PC-3 (cell line): ENCODE results near the gene CDKN2B-AS1. TPM values are rescaled to one million over a fixed set of nuclear protein-coding genes. Genes with fewer than 3 reads are reported as not detected.

Experiments
- ATAC-seq: fragments of 200-7000 bp; cut with Tn5 transposase; 2 replicates; pipeline ENCODE4 v1.9.1; 2020; ENCODE audit warnings: mild to moderate bottlenecking, moderate library complexity
- BruUV-seq: library from RNA; stranded (reverse); fragments of 400-500 nt; replicated peaks from 2 replicates; lab custom pipeline; 2021; lab: Mats Ljungman, UMichigan
- CTCF ChIA-PET: fragments of 300-600 bp; sonication (Branson Sonifier 250); formaldehyde crosslinking; loops from one replicate; lab custom pipeline; 2022; ENCODE audit warnings: antibody characterized with exemption; lab: Charles Lee
- POLR2A ChIA-PET: fragments of 300-600 bp; sonication (Branson Sonifier 250); formaldehyde crosslinking; loops from one replicate; lab custom pipeline; 2022; ENCODE audit warnings: antibody characterized with exemption; ENCODE audit not compliant: unreplicated experiment; lab: Charles Lee
- DNase-seq: peaks from one replicate; pipeline ENCODE4 v3.0.0-alpha.2; 2015
- H2AFZ ChIP-seq: fragments of 300-600 bp; sonication (generic); 2 replicates; pipeline ENCODE4 v1.6.0; 2016; ENCODE audit warnings: antibody characterized with exemption, low read length
- H3F3A ChIP-seq: fragments of 300-600 bp; sonication (generic); one replicate; pipeline ENCODE4 v1.6.0; 2017; ENCODE audit warnings: antibody characterized with exemption, low read length, control low read depth, mild to moderate bottlenecking; ENCODE audit not compliant: unreplicated experiment
- H3K27ac ChIP-seq: fragments of 300-600 bp; sonication (generic); 2 replicates; pipeline ENCODE4 v1.5.1; 2016; ENCODE audit warnings: mild to moderate bottlenecking, low read length
- H3K27me3 ChIP-seq: fragments of 300-600 bp; sonication (generic); 2 replicates; pipeline ENCODE4 v1.6.1; 2016; ENCODE audit warnings: low read length, mixed read lengths
- H3K36me3 ChIP-seq: fragments of 300-600 bp; sonication (generic); 2 replicates; pipeline ENCODE4 v1.6.1; 2016; ENCODE audit warnings: low read depth, mixed run types, low read length, mixed read lengths
- H3K4me1 ChIP-seq: fragments of 300-600 bp; sonication (generic); 2 replicates; pipeline ENCODE4 v1.5.1; 2016; ENCODE audit warnings: low read length; ENCODE audit not compliant: insufficient read depth
- H3K4me2 ChIP-seq: fragments of 300-600 bp; sonication (generic); 2 replicates; pipeline ENCODE4 v1.6.0; 2016; ENCODE audit warnings: low read length
- H3K4me3 ChIP-seq: fragments of 300-600 bp; sonication (generic); 2 replicates; pipeline ENCODE4 v1.5.1; 2016; ENCODE audit warnings: mild to moderate bottlenecking, low read length, mixed read lengths
- H3K79me2 ChIP-seq: fragments of 300-600 bp; sonication (generic); 2 replicates; pipeline ENCODE4 v1.6.1; 2017; ENCODE audit warnings: low read length, mixed read lengths
- H3K9ac ChIP-seq: fragments of 300-600 bp; sonication (generic); 2 replicates; pipeline ENCODE4 v1.6.0; 2016; ENCODE audit warnings: mild to moderate bottlenecking, low read length
- H3K9me2 ChIP-seq: fragments of 300-600 bp; sonication (generic); replicated peaks from 2 replicates; pipeline ENCODE4 v1.6.1; 2016; ENCODE audit warnings: mixed run types, low read length, mixed read lengths
- H3K9me3 ChIP-seq: fragments of 300-600 bp; sonication (generic); 2 replicates; pipeline ENCODE4 v1.6.1; 2016; ENCODE audit warnings: low read length, mixed read lengths
- H4K20me1 ChIP-seq: fragments of 300-600 bp; sonication (generic); 2 replicates; pipeline ENCODE4 v1.6.1; 2016; ENCODE audit warnings: low read length, mixed read lengths
- EZH2 ChIP-seq: fragments of 300-600 bp; sonication (generic); IDR thresholded peaks from one replicate; pipeline ENCODE4 v1.6.1; 2017; ENCODE audit warnings: antibody characterized with exemption, mild to moderate bottlenecking, low read length; ENCODE audit not compliant: unreplicated experiment
- EZH2phosphoT487 ChIP-seq: fragments of 300-600 bp; sonication (generic); IDR thresholded peaks from 2 replicates; pipeline ENCODE4 v1.6.1; 2018; ENCODE audit warnings: mild to moderate bottlenecking, antibody characterized with exemption, low read length, borderline replicate concordance
- intact Hi-C: fragments of 100-400 bp; cut with micrococcal nuclease; formaldehyde crosslinking; loops from 2 replicates; pipeline ENCODE4 v1.9.0; 2023
- total RNA-seq: library from RNA; depleted of rRNA; stranded (reverse); fragments of >200 nt; gene quantifications from 2 replicates; pipeline ENCODE4 v1.2.3, GENCODE V29; 2014
- TF ChIP-seq, protein P1 (sequence below): fragments of 300-600 bp; sonication (generic); conservative IDR thresholded peaks from 2 replicates; pipeline ENCODE4 v1.5.1; 2017; ENCODE audit warnings: antibody characterized with exemption, low read depth, mild to moderate bottlenecking, low read length

CDKN2B-AS1 gene
- total RNA-seq, 1 experiment from 2014 or later = 2.0 TPM

GRCh38 chr9:22147813-22148527 is 153.4 kb downstream of the CDKN2B-AS1 start:
- no peaks in the 10 kb centered on the region for H3K27me3 ChIP-seq
- no peaks in the 10 kb centered on the region for H3K36me3 ChIP-seq
- BruUV-seq = TSS peak; percentile 80
- no peak for TF ChIP-seq EZH2
- TF ChIP-seq, protein P1, sequence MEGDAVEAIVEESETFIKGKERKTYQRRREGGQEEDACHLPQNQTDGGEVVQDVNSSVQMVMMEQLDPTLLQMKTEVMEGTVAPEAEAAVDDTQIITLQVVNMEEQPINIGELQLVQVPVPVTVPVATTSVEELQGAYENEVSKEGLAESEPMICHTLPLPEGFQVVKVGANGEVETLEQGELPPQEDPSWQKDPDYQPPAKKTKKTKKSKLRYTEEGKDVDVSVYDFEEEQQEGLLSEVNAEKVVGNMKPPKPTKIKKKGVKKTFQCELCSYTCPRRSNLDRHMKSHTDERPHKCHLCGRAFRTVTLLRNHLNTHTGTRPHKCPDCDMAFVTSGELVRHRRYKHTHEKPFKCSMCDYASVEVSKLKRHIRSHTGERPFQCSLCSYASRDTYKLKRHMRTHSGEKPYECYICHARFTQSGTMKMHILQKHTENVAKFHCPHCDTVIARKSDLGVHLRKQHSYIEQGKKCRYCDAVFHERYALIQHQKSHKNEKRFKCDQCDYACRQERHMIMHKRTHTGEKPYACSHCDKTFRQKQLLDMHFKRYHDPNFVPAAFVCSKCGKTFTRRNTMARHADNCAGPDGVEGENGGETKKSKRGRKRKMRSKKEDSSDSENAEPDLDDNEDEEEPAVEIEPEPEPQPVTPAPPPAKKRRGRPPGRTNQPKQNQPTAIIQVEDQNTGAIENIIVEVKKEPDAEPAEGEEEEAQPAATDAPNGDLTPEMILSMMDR = no peak
- no peak for TF ChIP-seq EZH2phosphoT487
- peaks cover 42% of the 10 kb centered on the region for H3K4me1 ChIP-seq
- H3K27ac ChIP-seq = peak overlapping the region; percentile 91
- H3K9me2 ChIP-seq = no peaks in the 10 kb centered on the region
- peak overlapping the region; percentile 53 for H3K4me2 ChIP-seq
- ChIA-PET POLR2A (no interaction called here), CTCF (no interaction called here)
- no peak overlapping the region for H3K4me3 ChIP-seq
- intact Hi-C loops = loop anchor here (2.0 kb wide), 1 partner anchor 91 kb away; no protein-coding TSS in a partner anchor
- H2AFZ ChIP-seq = no peak overlapping the region
- H4K20me1 ChIP-seq = no peaks in the 10 kb centered on the region
- no peaks in the 10 kb centered on the region for H3K79me2 ChIP-seq
- ATAC-seq (peak; percentile 93), DNase-seq (peak; percentile 77)
- H3F3A ChIP-seq = no peaks in the 10 kb centered on the region
- H3K9ac ChIP-seq = peak overlapping the region; percentile 65
- H3K9me3 ChIP-seq = no peaks in the 10 kb centered on the region

- Histone ChIP-seq H3K9ac (peak overlapping the region; percentile 28), H2AFZ (no peak overlapping the region), H3K36me3 (no peaks in the 10 kb centered on the region), H3K9me3 (no peaks in the 10 kb centered on the region), H4K20me1 (no peaks in the 10 kb centered on the region), H3K79me2 (no peaks in the 10 kb centered on the region), H3K4me2 (peak overlapping the region; percentile 6), H3K27me3 (no peaks in the 10 kb centered on the region), H3K4me1 (peaks cover 43% of the 10 kb centered on the region), H3K27ac (peak overlapping the region; percentile 91), H3K9me2 (no peaks in the 10 kb centered on the region), H3F3A (no peaks in the 10 kb centered on the region), H3K4me3 (no peak overlapping the region)
- peak; percentile 10; the same call in 1 of the 2 replicates for ATAC-seq
- TSS peak; percentile 84 for BruUV-seq
- intact Hi-C loops = loop anchor here (2.0 kb wide), 1 partner anchor 90 kb away; no protein-coding TSS in a partner anchor
- DNase-seq = no peak
- TF ChIP-seq EZH2phosphoT487 (no peak), EZH2 (no peak)
- TF ChIP-seq, protein P1 = no peak
- POLR2A ChIA-PET = no interaction called here
- CTCF ChIA-PET = no interaction called here
Observed at GRCh38 chr9:22148528-22148875, 153.9 kb downstream of the CDKN2B-AS1 start.
